Measurements from ENCODE around the gene CAB39L.
"Not testable (repeated sequence)": the region's sequence is repeated elsewhere in the genome, so short reads cannot be mapped to it uniquely, and the experiment has no call there.

Gene CAB39L

DNA sequence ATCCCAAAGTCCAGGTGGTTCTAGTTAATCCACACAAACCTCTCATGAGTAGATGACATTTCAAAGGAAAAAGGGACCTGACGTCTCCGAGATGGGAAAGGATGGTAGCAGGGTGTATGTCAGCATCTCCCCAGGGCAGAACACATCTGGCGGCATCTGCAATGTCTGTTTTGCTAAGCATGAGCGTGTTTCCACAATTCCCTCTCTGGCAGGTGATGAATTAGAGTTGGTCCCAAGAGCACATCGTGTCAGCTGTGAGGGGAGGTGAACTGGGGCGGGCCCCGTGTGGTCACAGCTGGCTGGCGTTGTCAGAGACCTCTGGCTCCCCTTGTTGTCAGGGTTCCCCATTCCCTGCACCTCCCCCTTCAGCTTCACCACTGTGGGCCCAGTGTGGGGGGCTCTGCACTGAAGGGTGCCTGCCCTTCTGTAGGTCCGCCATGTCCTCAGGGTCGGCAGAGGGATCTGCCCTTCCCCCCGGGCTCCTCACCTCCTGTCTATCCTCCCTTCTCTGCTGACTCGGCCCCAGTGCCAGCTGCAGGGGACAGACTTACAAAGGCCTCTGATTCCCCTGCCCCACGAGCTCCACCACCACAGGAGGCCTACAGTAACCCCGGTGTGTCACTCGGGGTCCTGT lies 138.0 kb downstream of the CAB39L start:
- DNase-seq: no peak

DNA sequence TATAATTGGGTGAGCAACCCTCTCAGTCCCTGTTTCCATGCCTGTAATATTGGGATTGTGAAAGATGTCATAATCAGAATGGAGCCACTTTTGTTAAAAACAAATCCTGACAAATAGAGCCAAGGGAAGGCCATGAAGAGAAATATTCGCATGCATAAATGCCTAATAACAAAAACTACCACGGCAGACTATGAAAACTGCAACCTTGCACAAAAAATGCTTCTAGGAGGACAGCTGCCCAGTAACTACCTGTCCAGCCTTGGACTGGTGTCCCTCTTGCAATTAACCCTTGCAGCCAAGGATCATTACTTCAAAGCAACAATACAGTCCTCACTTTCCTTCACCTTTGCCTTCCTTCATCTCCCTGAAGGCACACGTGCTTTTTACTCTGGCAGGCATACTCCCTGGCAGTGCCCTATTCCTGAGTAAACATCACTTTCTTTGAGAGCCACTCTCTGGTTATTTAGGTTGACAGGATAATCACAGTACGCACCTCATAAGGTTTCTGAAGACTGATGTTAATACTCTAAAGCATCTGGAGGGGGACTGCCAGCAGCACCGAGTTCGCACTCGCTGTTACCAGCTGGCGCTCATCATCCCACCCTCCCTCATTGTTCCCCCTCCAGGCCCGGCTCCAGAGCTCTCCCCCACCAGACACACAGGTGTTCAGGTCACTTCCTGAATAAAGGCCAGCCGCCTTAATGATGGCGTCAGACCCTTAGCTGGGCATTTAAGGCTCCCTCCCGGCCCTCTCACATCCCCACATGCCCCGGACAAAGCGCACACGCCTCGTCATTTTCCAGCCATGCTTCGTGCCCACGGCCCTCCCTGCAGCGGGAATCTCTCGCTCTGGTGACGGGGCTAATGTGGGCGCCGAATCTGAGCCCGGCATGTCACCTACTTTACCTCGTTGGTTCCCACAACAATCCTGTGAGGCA lies 138.8 kb downstream of the CAB39L start:
- DNase-seq: no peak

DNA sequence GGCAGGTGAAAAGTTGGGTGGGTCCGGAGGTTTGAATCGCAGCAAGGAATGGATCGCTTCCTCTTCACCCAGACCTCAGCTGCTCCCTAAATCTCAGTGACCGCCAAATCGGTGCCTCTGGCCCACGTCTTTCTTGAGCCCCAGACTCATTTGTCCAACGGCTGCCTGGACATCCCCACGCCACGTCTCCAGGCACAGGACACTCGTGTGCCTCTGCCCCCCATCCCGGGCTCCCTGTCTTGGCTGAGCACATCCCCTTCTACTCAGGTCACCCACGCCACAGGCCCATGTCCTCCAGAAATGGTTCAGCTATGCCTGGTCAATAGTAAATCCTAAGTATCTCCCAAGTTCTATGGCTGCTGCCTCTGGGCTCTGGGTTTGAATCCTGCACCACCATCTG lies 139.5 kb downstream of the CAB39L start:
- no peak for DNase-seq

DNA sequence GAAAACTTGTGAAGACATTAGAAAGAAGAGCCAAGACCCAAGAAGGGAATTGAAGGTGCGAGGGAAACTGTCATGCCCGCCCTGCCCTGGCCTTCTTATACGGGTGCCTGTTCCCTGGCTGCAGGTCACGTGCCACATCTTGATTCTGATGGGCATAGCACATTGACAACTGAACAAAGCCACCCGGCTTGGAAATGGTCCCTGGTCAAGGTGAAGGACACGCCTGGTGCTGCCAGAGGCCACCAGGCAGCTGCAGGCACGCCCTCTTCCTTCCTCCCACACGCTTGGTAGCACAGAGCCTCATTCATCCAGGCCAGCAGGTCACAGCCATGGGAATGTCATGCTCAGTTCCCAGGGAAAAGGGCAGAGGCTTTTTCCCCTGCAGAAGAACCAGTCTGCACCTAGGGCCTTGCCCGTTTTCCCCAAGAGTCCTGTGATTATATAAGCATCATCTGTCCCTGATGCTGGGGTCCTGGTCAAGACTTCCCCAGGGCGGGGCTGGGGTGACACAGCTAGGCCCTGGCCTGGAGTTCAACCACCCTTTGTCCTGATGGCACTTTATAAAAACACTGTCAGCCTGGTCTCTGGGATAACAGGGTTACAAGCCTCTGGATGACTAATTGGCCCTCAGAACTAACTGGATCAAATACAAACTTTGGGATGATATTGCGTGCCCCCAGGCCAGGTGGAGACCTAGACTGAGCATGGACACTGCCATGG lies 140.2 kb downstream of the CAB39L start:
- DNase-seq: no peak

DNA sequence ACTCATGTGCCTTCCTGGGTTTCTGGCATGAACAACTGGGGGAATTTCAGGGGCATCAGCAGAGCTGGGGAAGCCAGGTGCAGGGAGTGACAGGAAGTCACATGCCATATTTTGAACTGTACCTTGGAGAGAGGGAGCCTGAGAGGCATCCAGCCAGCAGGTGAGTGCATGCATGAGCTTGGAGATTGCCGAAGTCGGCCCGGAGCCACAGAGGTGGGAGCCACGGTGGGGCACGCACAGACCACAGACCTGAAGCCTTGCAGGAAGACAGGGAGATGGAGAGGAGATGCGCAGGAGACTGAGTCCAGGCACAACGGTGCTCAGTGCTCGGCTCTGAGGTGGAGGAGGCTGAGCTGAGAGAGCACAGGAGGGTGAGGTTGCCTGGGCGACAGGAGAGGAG lies 141.0 kb downstream of the CAB39L start:
- DNase-seq: no peak

DNA sequence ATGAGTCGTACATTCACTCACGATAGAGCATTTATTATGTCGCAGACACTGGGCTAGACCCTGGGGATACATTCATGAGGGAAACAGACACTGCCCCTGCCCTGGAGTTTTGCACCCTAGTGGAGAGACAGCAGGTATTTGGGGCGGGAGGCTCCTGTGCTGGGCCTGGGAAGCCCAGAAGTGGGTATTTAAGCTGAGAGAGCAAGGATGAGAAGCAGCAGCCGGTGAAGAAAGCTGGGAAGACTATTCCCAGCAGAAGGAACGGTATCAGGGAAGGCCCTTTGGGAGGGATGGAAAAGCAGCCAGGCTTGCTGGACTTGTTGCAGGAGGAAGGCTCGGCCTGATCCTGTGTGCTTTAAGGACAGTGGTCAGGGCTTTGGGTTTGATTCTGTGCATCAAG lies 141.6 kb downstream of the CAB39L start:
- no peak for DNase-seq

DNA sequence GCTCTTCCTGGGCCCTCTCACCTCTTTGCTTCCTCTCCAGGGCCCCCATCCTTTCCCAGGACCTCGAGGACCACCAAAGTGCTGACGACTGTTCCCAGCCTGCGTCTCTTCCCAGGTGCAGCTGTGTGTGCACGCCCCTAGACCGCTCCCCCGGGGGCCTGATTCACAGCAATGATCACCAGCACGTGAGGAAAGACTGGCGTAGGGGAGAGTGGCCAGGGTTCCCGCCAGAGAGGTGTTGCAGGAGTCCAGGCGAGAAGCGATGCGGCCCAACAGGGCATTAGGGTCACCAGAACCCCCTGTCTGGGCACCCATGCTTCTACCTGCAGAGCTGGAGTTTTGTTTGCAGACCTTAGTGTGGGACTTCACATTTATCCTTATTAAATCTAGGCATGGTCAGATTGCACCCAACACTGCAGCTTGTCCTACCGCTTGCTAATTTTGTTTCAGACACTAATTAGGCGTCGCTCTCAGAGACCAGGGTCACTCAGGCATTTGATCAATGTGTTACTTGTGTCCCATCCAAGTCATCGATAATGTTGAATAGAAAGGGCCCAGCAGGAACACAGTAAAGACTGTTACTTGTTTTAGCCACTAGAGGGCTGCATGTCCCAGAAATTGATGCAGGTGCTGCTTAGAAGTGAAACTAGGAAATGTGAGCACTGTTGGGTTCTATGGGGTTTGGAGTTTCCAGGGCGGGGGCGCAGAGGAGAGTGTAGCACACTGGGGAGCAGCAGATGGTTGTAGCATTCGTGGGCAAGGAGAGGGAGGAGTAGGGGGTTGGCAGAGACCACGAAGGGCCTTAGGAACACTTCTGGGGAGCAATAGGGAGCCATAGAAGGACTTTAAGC lies 142.9 kb downstream of the CAB39L start:
- DNase-seq: peak; percentile 72

DNA sequence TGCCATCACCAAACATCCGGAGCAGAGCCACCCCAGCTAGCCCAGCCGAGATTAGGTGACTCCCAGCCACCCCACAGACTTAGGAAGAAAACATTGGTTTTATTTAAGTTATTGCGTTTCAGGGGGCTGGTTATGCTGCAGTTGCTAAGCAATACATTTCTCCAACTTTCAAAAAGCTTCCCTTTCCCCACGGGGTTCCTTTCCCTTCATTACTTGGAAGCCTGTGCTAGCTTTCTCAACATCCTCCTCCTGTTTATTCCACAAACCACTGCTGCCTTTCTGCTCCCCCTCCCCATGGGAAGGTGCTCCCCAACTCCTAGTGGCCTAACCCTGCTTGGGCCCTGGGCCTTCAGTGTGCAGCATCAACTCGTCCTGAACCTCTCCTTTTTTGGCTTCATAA lies 143.6 kb downstream of the CAB39L start:
- no peak for DNase-seq

DNA sequence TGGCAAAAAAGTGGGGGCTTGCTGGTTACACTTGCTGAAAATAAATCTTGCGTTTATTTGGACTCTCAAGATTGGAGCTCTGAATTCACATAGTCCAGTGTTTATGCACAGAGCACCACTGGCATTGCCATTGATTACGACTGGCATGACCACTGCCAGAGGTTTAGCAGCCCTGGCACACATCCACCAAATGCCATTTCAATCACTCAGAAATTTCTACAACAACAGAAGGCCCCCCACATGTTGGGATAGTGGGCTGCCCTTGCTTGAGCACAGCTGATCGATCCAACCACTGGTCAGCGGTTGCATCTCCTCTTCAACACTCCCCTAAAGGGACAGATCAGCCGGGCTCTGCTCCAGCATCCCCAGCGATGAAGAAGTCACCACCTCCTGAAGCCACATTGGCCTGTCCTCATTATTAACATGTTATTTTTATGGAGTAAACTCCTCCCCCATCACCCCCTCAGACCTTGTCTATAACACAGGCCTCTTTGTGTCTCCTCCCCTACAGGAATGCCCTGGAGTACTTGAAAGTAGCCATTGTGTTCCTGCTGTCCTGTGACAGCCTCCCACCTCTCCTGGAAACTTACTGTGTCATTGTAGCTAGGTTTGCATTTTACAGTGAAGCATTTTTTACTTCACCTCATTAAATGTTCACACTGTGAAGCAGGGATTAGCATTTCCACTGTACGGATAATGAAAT lies 144.8 kb downstream of the CAB39L start:
- no peak for DNase-seq

DNA sequence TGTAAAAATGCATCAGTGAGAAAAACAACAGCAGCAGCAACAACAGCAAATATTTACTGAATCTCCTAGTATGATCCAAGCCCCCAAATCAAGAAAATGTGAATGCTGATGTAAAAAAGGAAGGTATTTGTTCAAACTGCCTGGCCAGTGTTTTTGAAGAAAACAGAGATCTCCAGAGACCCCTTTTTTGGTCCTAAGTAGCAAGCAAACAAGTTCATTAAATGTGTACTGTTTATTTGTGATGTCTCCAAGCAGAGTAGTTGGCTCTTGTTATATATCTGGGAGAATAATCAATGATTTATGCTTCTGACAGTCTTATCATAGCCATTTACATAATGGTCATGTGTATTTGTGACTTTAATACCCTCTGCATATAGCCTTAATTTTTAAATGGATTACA lies 145.4 kb downstream of the CAB39L start:
- DNase-seq: no peak

DNA sequence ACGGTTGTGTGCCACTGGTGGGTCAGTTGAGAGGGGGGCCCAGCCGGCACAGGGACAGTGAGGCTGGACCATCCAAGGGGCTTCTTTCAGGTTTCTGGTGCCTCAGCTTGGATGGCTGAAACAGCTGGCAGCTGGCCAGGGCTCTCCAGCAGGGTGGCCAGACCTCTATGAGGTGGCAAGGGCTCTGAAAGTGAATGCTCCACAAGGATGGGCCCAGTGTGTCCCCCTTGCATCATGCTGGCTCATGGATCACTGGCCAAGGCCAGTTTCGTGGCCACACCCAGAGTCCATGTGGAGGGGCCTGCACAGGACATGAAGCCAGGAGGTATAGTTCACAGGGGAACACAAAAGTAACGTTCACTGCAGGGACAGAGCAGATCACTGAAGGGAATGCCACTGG lies 146.5 kb downstream of the CAB39L start:
- DNase-seq: no peak

DNA sequence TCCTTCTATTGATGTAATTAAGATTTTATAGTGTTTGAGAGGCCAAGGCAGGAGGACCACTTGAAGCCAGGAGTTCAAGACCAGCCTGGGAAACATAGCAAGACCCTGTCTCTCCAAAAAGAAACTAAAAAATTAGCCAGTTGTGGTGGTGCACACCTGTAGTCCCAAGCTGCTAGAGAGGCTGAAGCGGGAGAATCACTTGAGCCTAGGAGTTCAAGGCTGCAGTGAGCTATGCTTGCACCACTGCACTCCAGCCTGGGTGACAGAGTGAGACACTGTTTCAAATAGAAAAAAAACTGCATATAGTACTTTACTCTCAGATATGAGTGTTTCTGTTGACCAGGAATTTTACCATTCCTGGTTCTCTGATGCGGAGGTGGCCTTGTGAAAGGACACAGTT lies 147.2 kb downstream of the CAB39L start:
- no peak for DNase-seq

DNA sequence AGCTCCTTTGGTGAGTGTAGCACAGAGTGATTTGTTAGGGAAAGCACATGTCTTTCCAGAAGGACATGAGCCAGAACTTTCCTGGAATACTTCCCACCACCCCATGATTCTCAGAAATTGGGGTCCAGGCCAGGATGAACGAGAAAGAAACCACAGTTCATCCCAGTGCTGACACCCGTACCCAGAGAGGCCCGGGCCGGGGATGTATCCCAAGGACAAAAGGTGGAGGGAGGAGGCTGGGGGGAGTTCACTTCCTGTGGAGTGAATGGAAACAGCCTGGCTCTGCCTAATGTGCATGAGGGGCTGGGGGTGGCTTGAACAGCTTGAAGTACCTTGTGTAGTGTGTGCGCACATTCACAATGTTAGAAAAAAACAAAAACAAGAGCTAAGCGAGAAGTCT lies 148.6 kb downstream of the CAB39L start:
- DNase-seq: no peak

DNA sequence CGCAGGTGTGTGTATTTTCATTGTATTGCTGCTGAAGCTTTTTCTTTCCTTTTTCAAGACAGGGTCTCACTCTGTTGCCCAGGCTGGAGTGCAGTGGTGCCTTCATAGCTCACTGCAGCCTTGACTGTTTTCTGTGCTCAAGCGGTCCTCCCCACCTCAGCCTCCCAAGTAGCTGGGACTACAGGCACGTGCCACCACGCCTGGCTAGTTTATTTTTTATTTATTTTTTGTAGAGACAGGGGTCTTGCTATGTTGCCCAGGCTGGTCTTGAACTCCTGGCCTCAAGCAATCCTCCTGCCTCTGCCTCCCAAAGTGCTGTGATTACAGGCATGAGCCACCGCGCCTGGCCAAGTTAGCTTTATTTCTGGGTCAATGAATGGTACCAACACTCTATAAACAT lies 149.1 kb downstream of the CAB39L start:
- DNase-seq: not testable (repeated sequence)

DNA sequence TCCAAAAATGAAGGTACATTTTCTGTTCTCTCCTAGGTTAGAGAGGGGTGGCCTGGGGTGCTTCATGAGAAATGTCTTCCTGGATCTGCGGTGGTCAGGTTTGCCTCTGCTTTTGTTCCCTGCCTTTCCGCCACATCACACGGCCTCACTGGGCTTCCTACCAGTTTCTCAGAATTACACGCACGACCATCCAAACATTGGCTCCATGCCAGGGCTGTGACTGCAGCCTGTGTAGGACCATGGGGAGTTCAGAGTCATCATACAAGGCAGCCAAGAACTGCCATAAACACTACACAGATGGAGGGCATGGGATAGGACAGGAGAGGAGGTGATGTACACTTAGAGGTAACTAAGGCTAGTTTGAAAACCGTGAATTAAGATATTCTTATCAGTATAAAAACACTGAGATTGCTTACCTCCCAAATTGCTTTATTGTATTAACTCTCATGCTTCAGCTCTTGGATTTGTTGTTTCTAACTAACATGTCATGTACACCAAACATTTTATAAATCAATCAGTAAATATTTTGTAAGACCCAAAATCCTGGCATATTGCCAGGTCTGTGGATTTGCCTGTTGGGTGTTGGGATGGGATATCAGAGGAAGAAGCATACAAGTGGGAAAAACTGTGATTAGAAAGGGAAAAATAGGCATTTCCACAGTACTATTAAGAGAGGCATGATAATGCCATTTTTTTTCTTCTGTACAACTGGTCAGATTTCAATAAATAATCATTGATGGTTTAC lies 150.9 kb downstream of the CAB39L start:
- peak; percentile 62 for DNase-seq

DNA sequence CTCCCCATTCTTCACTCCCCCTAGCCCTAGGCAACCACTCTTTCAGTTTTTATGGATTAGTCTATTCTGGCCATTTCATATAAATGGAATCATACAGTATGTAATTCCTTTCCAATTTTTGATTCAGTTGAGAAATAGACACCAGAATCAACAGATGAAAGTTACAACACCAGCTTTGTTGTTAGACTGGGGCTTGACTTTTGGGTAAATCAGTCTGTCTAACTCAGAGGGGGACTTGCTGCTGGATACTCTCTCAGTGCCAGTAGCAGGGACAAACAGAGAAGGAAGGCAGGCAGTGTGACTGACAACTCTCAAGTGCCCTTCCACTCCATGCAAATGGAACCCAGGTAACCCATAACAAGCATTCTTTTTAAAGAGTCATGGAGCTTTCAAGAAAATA lies 155.4 kb downstream of the CAB39L start:
- DNase-seq: no peak

DNA sequence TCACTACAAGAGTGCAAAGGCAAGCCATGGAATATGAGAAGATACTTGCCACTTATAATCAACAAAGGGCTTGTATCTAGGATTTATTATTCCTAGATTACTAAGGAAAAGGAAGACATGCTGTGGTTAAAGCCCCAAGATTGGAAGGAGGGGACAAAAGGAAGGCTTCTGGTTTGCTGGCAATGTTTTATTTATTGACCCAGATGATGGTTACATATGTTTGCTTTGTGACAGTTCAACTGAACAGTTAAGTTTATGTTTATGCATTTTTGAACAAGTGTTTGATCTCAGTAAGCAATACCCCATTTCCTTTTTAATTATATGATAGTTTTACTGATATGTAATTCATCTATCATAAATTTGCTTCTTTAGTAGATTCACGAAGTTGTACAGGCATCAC lies 155.9 kb downstream of the CAB39L start:
- DNase-seq: no peak

DNA sequence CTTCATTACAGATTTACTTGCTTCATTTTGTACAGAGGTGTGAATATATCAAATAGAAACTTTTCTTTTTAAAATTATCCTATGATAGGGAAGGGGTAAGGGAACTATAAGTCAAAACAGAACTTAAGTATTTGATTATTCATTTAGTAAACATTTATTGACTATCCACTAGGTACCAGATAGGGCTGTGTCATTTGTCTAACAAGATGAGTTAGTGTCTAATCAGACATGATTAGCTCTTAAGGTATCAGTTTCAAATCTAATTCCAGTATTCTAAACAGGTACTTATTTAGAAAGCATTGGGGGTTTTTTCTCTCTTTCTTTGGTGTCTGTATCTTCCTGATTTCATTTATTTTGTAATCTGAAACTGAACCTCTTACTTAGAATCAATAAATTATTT lies 164.0 kb downstream of the CAB39L start:
- DNase-seq: no peak

DNA sequence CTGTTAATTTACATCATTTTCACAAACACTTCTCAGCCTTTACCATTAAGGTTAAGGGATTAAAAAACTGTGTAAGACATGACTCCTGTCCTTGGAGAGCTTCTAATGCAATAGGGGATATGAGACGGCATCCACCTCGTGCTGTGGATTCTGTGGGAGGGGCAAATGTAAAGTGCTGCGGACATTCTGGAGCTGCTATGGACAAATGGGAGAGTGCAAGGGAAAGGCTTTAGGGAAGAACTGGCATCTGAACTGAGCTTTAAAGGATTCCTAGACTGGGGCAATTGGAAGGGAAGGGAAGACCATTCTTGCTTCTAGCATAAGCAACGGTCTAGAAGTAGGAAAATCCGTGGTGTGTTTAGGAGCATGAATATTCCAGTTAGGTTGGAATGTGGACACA lies 164.8 kb downstream of the CAB39L start:
- DNase-seq: no peak

DNA sequence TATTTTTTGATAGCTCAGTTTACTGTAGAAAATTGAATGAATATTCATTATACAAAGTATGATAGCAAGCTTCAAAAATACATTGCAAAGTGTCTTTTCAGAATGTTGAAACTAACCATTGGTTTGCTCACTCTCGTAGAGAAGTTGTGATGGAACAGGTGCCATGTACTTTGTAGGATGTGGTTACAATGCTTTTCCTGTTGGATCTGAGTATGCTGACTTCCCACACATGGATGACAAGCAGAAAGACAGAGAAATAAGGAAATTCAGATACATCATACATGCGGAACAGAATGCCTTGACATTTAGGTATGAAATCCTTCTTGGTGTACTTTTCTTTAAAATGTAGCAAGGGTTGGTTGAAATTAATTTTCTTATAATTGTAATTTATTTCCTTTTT lies 165.7 kb downstream of the CAB39L start:
- DNase-seq: no peak

DNA sequence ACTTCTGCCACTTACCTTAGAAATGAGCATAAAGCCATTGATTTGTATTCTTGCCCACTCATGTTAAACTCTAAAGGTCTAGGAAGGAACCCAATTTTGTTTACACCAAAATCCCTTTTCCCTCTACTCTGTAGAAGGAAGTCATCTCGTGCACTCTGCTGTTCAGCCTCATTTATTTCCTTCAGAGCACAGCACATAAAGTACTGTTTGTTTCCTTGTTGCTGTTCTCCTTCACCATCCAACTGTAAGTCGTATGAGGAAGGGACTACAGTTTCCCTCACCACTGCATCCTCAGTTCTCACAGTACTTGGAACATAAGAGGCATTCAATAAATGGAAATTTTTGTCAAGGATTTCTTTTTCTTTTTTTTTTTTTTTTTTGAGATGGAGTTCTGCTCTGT lies 171.6 kb downstream of the CAB39L start:
- no peak for DNase-seq

DNA sequence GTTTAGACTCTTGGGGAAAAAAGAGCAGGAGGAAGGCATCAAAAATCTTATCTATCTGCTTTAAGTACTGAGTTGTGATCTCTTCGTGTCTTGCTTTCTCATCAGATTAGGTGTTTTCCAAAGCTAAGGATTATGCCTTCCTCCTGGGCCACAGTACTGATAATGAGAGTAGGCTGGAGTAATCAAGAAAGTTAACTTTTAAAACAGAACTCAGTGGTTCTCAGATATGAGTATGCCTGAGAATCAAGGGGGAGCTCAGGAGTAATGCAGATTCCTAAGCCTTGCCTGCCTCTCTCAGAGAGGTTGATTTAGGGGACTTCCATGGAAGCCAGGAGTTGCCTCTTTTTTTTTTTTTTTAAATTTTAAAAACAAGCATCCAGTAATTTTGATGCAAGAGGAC lies 172.6 kb downstream of the CAB39L start:
- DNase-seq: no peak

Measured in fibroblast of skin of right biceps (primary cell).